Measurements from ENCODE around the gene RGS3.

The RGS3 gene

GRCh38 chr9:113614843-113615648 lies 151.5 kb downstream of the RGS3 start:
- Histone ChIP-seq H3K79me2 (ENCODE audit: insufficient read depth, low read length) (no peaks in the 10 kb centered on the region), H3K36me3 (ENCODE audit: insufficient read depth, low read length) (no peaks in the 10 kb centered on the region), H2AFZ (ENCODE audit: low read length) (no peak overlapping the region), H3K4me3 (ENCODE audit: low read depth, low read length, poor library complexity, severe bottlenecking) (no peak overlapping the region), H4K20me1 (ENCODE audit: insufficient read depth, low read length) (no peaks in the 10 kb centered on the region), H3K27me3 (ENCODE audit: insufficient read depth, low read length) (peaks cover 17% of the 10 kb centered on the region), H3K4me2 (ENCODE audit: low read length) (no peak overlapping the region), H3F3A (ENCODE audit: insufficient read depth, low read length) (no peaks in the 10 kb centered on the region), H3K9me2 (ENCODE audit: low read depth, low read length) (no peaks in the 10 kb centered on the region), H3K4me1 (ENCODE audit: insufficient read depth, low read length, severe bottlenecking) (no peaks in the 10 kb centered on the region), H3K9me3 (ENCODE audit: low read length) (no peaks in the 10 kb centered on the region), H3K9ac (ENCODE audit: low read length) (no peak overlapping the region), H3K27ac (ENCODE audit: low read depth, low read length, poor library complexity, severe bottlenecking) (no peak overlapping the region)
- TF ChIP-seq CTCF (IDR thresholded peaks at IDR 0.05; ENCODE audit: low read length) (no peak), EZH2 (IDR thresholded peaks at IDR 0.05; ENCODE audit: borderline replicate concordance, low read length) (no peak)

- no peak overlapping the region for H3K4me3 ChIP-seq (ENCODE audit: low read depth, low read length, poor library complexity, severe bottlenecking)
- H3F3A ChIP-seq (ENCODE audit: insufficient read depth, low read length): no peaks in the 10 kb centered on the region
- H3K9ac ChIP-seq (ENCODE audit: low read length): no peak overlapping the region
- H3K36me3 ChIP-seq (ENCODE audit: insufficient read depth, low read length): no peaks in the 10 kb centered on the region
- no peak overlapping the region for H2AFZ ChIP-seq (ENCODE audit: low read length)
- no peaks in the 10 kb centered on the region for H3K9me3 ChIP-seq (ENCODE audit: low read length)
- no peaks in the 10 kb centered on the region for H3K79me2 ChIP-seq (ENCODE audit: insufficient read depth, low read length)
- H4K20me1 ChIP-seq (ENCODE audit: insufficient read depth, low read length): no peaks in the 10 kb centered on the region
- TF ChIP-seq CTCF (IDR thresholded peaks at IDR 0.05; ENCODE audit: low read length) (no peak), EZH2 (IDR thresholded peaks at IDR 0.05; ENCODE audit: borderline replicate concordance, low read length) (no peak)
- H3K27ac ChIP-seq (ENCODE audit: low read depth, low read length, poor library complexity, severe bottlenecking): no peak overlapping the region
- peaks cover 19% of the 10 kb centered on the region for H3K27me3 ChIP-seq (ENCODE audit: insufficient read depth, low read length)
- H3K4me1 ChIP-seq (ENCODE audit: insufficient read depth, low read length, severe bottlenecking): no peaks in the 10 kb centered on the region
- H3K9me2 ChIP-seq (ENCODE audit: low read depth, low read length): no peaks in the 10 kb centered on the region
- H3K4me2 ChIP-seq (ENCODE audit: low read length): no peak overlapping the region
Observed at GRCh38 chr9:113616116-113616515, 152.6 kb downstream of the RGS3 start.

GRCh38 chr9:113616621-113617496 lies 153.3 kb downstream of the RGS3 start:
- Histone ChIP-seq H3K79me2 (ENCODE audit: insufficient read depth, low read length) (no peaks in the 10 kb centered on the region), H3K9ac (ENCODE audit: low read length) (no peak overlapping the region), H3K9me2 (ENCODE audit: low read depth, low read length) (no peaks in the 10 kb centered on the region), H3K4me1 (ENCODE audit: insufficient read depth, low read length, severe bottlenecking) (no peaks in the 10 kb centered on the region), H3K9me3 (ENCODE audit: low read length) (no peaks in the 10 kb centered on the region), H3K36me3 (ENCODE audit: insufficient read depth, low read length) (no peaks in the 10 kb centered on the region), H3K4me3 (ENCODE audit: low read depth, low read length, poor library complexity, severe bottlenecking) (no peak overlapping the region), H3K27ac (ENCODE audit: low read depth, low read length, poor library complexity, severe bottlenecking) (no peak overlapping the region), H2AFZ (ENCODE audit: low read length) (no peak overlapping the region), H3K27me3 (ENCODE audit: insufficient read depth, low read length) (peaks cover 26% of the 10 kb centered on the region), H3K4me2 (ENCODE audit: low read length) (no peak overlapping the region), H3F3A (ENCODE audit: insufficient read depth, low read length) (no peaks in the 10 kb centered on the region), H4K20me1 (ENCODE audit: insufficient read depth, low read length) (no peaks in the 10 kb centered on the region)
- TF ChIP-seq CTCF (IDR thresholded peaks at IDR 0.05; ENCODE audit: low read length) (no peak), EZH2 (IDR thresholded peaks at IDR 0.05; ENCODE audit: borderline replicate concordance, low read length) (no peak)
